Mammary epithelial cell (primary cell): ENCODE results near the gene SCN4B.

Experiments
- EZH2 ChIP-seq: IDR thresholded peaks from 2 replicates; pipeline ENCODE4 v1.6.1; 2012; ENCODE audit warnings: low read length, inconsistent platforms, borderline replicate concordance
- TF ChIP-seq, protein P1 (sequence below), 2 donors: IDR thresholded peaks in 1 of 2; conservative IDR thresholded peaks in 1 of 2; 2 replicates each; pipeline ENCODE4 v1.5.1; 2011 to 2012; ENCODE audit warnings: inconsistent platforms in 2 of 2, low read length in 2 of 2, mild to moderate bottlenecking in 2 of 2, control low read depth in 1 of 2, low read depth in 1 of 2; ENCODE audit not compliant: insufficient read depth in 1 of 2; ENCODE audit errors: extremely low read depth in 1 of 2

DNA sequence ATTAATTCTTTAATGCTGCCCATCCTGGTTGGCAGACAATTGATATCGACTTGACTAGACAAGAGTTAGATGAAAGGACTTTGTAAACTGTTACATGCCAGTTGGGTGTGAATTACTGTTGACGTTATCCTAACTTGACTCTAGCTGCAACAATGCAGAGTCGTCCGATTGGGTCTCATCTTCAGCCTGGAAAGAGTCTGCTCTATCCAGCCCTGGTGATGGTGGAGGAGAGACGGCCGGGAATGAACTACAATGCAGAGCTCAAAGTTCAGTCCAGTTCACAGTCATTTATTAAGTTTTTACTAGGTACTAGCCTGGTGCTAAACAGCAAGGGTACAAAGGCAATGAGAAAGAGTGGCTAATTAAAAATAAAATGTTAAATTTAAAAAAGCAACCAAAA is 60.9 kb downstream of the SCN4B start:
- TF ChIP-seq, protein P1, sequence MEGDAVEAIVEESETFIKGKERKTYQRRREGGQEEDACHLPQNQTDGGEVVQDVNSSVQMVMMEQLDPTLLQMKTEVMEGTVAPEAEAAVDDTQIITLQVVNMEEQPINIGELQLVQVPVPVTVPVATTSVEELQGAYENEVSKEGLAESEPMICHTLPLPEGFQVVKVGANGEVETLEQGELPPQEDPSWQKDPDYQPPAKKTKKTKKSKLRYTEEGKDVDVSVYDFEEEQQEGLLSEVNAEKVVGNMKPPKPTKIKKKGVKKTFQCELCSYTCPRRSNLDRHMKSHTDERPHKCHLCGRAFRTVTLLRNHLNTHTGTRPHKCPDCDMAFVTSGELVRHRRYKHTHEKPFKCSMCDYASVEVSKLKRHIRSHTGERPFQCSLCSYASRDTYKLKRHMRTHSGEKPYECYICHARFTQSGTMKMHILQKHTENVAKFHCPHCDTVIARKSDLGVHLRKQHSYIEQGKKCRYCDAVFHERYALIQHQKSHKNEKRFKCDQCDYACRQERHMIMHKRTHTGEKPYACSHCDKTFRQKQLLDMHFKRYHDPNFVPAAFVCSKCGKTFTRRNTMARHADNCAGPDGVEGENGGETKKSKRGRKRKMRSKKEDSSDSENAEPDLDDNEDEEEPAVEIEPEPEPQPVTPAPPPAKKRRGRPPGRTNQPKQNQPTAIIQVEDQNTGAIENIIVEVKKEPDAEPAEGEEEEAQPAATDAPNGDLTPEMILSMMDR (conservative IDR thresholded peaks at IDR 0.05 in 1 of 2, IDR thresholded peaks at IDR 0.05 in 1 of 2; ENCODE audit: extremely low read depth in 1 of 2, insufficient read depth in 1 of 2, low read depth in 1 of 2, low read length in 2 of 2): no peak
- TF ChIP-seq EZH2: no peak
